ENCODE results near the gene CACNA2D2.

Gene CACNA2D2

DNA sequence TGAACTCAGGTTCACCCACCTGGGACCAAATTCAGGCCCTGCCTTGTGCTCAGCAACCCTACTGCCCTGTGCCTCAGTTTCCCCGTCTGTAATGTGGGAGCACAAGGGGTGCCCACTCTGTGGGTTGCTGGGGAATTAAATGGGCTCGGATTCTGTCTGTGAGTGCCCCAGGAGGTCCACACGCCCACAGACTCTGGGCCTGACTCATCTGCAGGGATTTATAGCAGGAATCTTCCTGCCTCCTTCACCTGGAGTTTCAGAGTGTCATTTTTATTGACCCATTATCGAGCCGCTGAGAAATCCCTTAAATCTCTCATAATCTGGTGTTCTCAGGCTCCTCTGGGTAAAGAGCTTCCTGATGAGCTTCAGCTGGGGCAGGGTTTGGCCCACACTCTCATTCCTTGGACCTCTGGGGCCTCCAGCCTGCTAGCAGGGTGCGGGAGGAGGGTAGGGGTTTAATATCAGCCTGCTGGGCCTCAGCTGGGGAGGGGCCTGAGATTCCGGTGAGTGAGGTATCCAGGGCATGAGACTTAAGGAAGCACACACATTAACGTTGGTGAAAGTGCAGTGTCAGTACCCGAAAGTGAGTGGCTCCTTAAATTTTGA lies 47.7 kb upstream of the CACNA2D2 start:
- TF ChIP-seq CTCF (conservative IDR thresholded peaks at IDR 0.05; ENCODE audit: low read length) (no peak), EZH2phosphoT487 (IDR thresholded peaks at IDR 0.05; ENCODE audit: borderline replicate concordance) (no peak)

GRCh38 chr3:50550079-50550736 lies 46.8 kb upstream of the CACNA2D2 start:
- TF ChIP-seq EZH2phosphoT487 (IDR thresholded peaks at IDR 0.05; ENCODE audit: borderline replicate concordance) (no peak), CTCF (conservative IDR thresholded peaks at IDR 0.05; ENCODE audit: low read length) (peak; percentile 56)
- no peaks in the 10 kb centered on the region for H3K4me1 ChIP-seq (ENCODE audit: insufficient read depth, low read length, poor library complexity, severe bottlenecking)
- no peaks in the 10 kb centered on the region for H3K36me3 ChIP-seq (ENCODE audit: insufficient read depth, low read length)
- H2AFZ ChIP-seq (ENCODE audit: low read length) = no peak overlapping the region
- no peaks in the 10 kb centered on the region for H3K9me2 ChIP-seq (replicated peaks; ENCODE audit: low read depth, low read length)
- no peaks in the 10 kb centered on the region for H3F3A ChIP-seq (ENCODE audit: low read depth)
- H3K27me3 ChIP-seq (ENCODE audit: insufficient read depth, low read length, poor library complexity, severe bottlenecking) = no peaks in the 10 kb centered on the region
- no peaks in the 10 kb centered on the region for H3K79me2 ChIP-seq (ENCODE audit: insufficient read depth, low read length)
- H3K4me2 ChIP-seq (ENCODE audit: low read depth, low read length, poor library complexity, severe bottlenecking) = no peak overlapping the region
- no peaks in the 10 kb centered on the region for H4K20me1 ChIP-seq (ENCODE audit: insufficient read depth, low read length, poor library complexity, severe bottlenecking)
- H3K4me3 ChIP-seq (ENCODE audit: low read length, poor library complexity, severe bottlenecking) = no peak overlapping the region
- no peak overlapping the region for H3K9ac ChIP-seq (ENCODE audit: low read depth, low read length, poor library complexity, severe bottlenecking)
- H3K9me3 ChIP-seq (ENCODE audit: insufficient read depth, low read depth, low read length) = no peaks in the 10 kb centered on the region

More for the DNA sequence above, 47.7 kb upstream of the CACNA2D2 start:
- no peaks in the 10 kb centered on the region for H4K20me1 ChIP-seq (ENCODE audit: insufficient read depth, low read length, poor library complexity, severe bottlenecking)
- no peaks in the 10 kb centered on the region for H3K4me1 ChIP-seq (ENCODE audit: insufficient read depth, low read length, poor library complexity, severe bottlenecking)
- no peaks in the 10 kb centered on the region for H3F3A ChIP-seq (ENCODE audit: low read depth)
- no peaks in the 10 kb centered on the region for H3K9me3 ChIP-seq (ENCODE audit: insufficient read depth, low read depth, low read length)
- H3K36me3 ChIP-seq (ENCODE audit: insufficient read depth, low read length) = no peaks in the 10 kb centered on the region
- no peak overlapping the region for H2AFZ ChIP-seq (ENCODE audit: low read length)
- H3K4me3 ChIP-seq (ENCODE audit: low read length, poor library complexity, severe bottlenecking) = no peak overlapping the region
- no peaks in the 10 kb centered on the region for H3K27me3 ChIP-seq (ENCODE audit: insufficient read depth, low read length, poor library complexity, severe bottlenecking)
- H3K79me2 ChIP-seq (ENCODE audit: insufficient read depth, low read length) = no peaks in the 10 kb centered on the region
- no peak overlapping the region for H3K4me2 ChIP-seq (ENCODE audit: low read depth, low read length, poor library complexity, severe bottlenecking)
- no peak overlapping the region for H3K9ac ChIP-seq (ENCODE audit: low read depth, low read length, poor library complexity, severe bottlenecking)
- H3K9me2 ChIP-seq (replicated peaks; ENCODE audit: low read depth, low read length) = no peaks in the 10 kb centered on the region

DNA sequence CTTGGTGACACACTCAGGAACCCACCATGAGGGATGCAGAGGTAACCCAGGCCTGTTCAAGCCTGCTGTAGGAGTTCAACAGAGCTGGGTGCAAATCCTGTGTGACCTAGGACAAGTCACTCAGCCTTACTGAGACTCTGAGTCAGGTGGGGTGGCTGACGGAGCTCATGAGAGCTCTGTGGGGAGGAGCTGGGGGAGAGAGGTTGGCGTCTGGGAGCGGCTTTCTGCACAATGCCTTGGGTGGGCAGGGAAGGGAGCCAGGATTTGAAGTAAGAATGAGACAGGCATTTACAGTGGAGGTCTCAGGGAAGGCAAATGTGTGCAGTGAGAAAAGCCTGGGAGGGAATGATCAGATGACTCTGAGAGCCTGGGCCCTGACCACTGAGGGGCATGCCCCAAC lies 45.8 kb upstream of the CACNA2D2 start:
- H3K9ac ChIP-seq (ENCODE audit: low read depth, low read length, poor library complexity, severe bottlenecking) = no peak overlapping the region
- no peaks in the 10 kb centered on the region for H3K9me2 ChIP-seq (replicated peaks; ENCODE audit: low read depth, low read length)

More for the DNA sequence above, 45.8 kb upstream of the CACNA2D2 start:
- H2AFZ ChIP-seq (ENCODE audit: low read length) = no peak overlapping the region
- no peaks in the 10 kb centered on the region for H3F3A ChIP-seq (ENCODE audit: low read depth)
- no peaks in the 10 kb centered on the region for H4K20me1 ChIP-seq (ENCODE audit: insufficient read depth, low read length, poor library complexity, severe bottlenecking)
- no peaks in the 10 kb centered on the region for H3K27me3 ChIP-seq (ENCODE audit: insufficient read depth, low read length, poor library complexity, severe bottlenecking)
- H3K4me3 ChIP-seq (ENCODE audit: low read length, poor library complexity, severe bottlenecking) = no peak overlapping the region
- H3K4me2 ChIP-seq (ENCODE audit: low read depth, low read length, poor library complexity, severe bottlenecking) = no peak overlapping the region
- TF ChIP-seq EZH2phosphoT487 (IDR thresholded peaks at IDR 0.05; ENCODE audit: borderline replicate concordance) = no peak
- no peak for TF ChIP-seq CTCF (conservative IDR thresholded peaks at IDR 0.05; ENCODE audit: low read length)
- no peaks in the 10 kb centered on the region for H3K79me2 ChIP-seq (ENCODE audit: insufficient read depth, low read length)
- no peaks in the 10 kb centered on the region for H3K9me3 ChIP-seq (ENCODE audit: insufficient read depth, low read depth, low read length)
- no peaks in the 10 kb centered on the region for H3K4me1 ChIP-seq (ENCODE audit: insufficient read depth, low read length, poor library complexity, severe bottlenecking)
- no peaks in the 10 kb centered on the region for H3K36me3 ChIP-seq (ENCODE audit: insufficient read depth, low read length)
